ENCODE results near the gene AGO3. TPM values are rescaled to one million over a fixed set of nuclear protein-coding genes. Genes with fewer than 3 reads are reported as not detected.

Gene AGO3
- total and polyA plus RNA-seq, 2 experiments from 2014 or later, result 19.2 to 27.3 TPM

GRCh38 chr1:36093929-36094328 lies 163.0 kb downstream of the AGO3 start (continued):
- TF ChIP-seq ZNF462 (CRISPR knock-in tag; IDR thresholded peaks at IDR 0.05), result no peak
- TF ChIP-seq STAT1 (IDR thresholded peaks at IDR 0.05; ENCODE audit: unreplicated experiment), result no peak
- TF ChIP-seq CTCF (conservative IDR thresholded peaks at IDR 0.05; ENCODE audit: low read depth in 2 of 2), result no peak
- TF ChIP-seq EZH2phosphoT487 (IDR thresholded peaks at IDR 0.05; ENCODE audit: unreplicated experiment), result no peak

- Histone ChIP-seq H3K4me3 (no peak overlapping the region), H3K27me3 (ENCODE audit: insufficient read depth) (no peaks in the 10 kb centered on the region), H3K27ac (ENCODE audit: low read depth) (no peak overlapping the region), H3K4me2 (no peak overlapping the region), H3K36me3 (ENCODE audit: insufficient read depth) (peaks cover 13% of the 10 kb centered on the region; the same call in 1 of the 2 replicates), H3K79me2 (replicated peaks; ENCODE audit: insufficient read depth) (peaks cover 8% of the 10 kb centered on the region), H4K20me1 (replicated peaks; ENCODE audit: insufficient read depth) (peaks cover 3% of the 10 kb centered on the region; the same call in 1 of the 2 replicates), H3K4me1 (ENCODE audit: insufficient read depth) (peaks cover 6% of the 10 kb centered on the region), H3K9me2 (ENCODE audit: insufficient read depth) (no peaks in the 10 kb centered on the region), H2AFZ (no peak overlapping the region), H3F3A (replicated peaks; ENCODE audit: low read depth) (0 out of 2 replicates have a peak, but pooled peaks cover 16% of the 10 kb centered on the region)
- no peaks in the 10 kb centered on the region; the same call in 2 of the 3 replicates for H3K9me3 Mint-ChIP-seq
- H3K27ac Mint-ChIP-seq, result no peak overlapping the region; the same call in 1 of the 2 replicates
- ATAC-seq (no peak), DNase-seq (ENCODE audit: low spot score) (no peak)
- no peak overlapping the region for H3K4me3 Mint-ChIP-seq
- H3K4me1 Mint-ChIP-seq, result peaks cover 21% of the 10 kb centered on the region
- TF ChIP-seq REST (IDR thresholded peaks at IDR 0.05; ENCODE audit: unreplicated experiment) (no peak), JUNB (IDR thresholded peaks at IDR 0.05; ENCODE audit: unreplicated experiment) (no peak), EZH2 (IDR thresholded peaks at IDR 0.05; ENCODE audit: low read depth, unreplicated experiment) (no peak)
- H3K36me3 Mint-ChIP-seq (ENCODE audit: low read depth), result peaks cover 28% of the 10 kb centered on the region
- peaks cover 1% of the 10 kb centered on the region for H3K27me3 Mint-ChIP-seq (ENCODE audit: insufficient read depth, low read depth, poor library complexity)
These were observed 163.7 kb downstream of the AGO3 start for GRCh38 chr1:36094621-36095061.
